Skeletal muscle tissue (tissue), 4 donors: ENCODE results near the gene PDE2A. TPM values are rescaled to one million over a fixed set of nuclear protein-coding genes. Genes with fewer than 3 reads are reported as not detected.

Experiments
- H3K27ac ChIP-seq: one replicate; pipeline ENCODE4 v1.7.0; 2013; ENCODE audit warnings: mild to moderate bottlenecking, low read depth, low read length, inconsistent platforms
- H3K27me3 ChIP-seq, 3 donors: one replicate each; pipeline ENCODE4 v1.7.0; 2013; ENCODE audit warnings: low read length in 3 of 3; ENCODE audit not compliant: control insufficient read depth in 3 of 3, insufficient read depth in 3 of 3
- H3K36me3 ChIP-seq, 3 donors: one replicate each; pipeline ENCODE4 v1.7.0; 2013; ENCODE audit warnings: low read length in 3 of 3; ENCODE audit not compliant: control insufficient read depth in 3 of 3, insufficient read depth in 3 of 3
- H3K4me1 ChIP-seq, 3 donors: one replicate each; pipeline ENCODE4 v1.7.0; 2013; ENCODE audit warnings: low read length in 3 of 3, mild to moderate bottlenecking in 3 of 3; ENCODE audit not compliant: control insufficient read depth in 3 of 3, insufficient read depth in 3 of 3
- H3K4me3 ChIP-seq, 3 donors: one replicate each; pipeline ENCODE4 v1.7.0; 2013; ENCODE audit warnings: low read length in 3 of 3
- H3K9ac ChIP-seq, 3 donors: one replicate each; pipeline ENCODE4 v1.7.0; 2013; ENCODE audit warnings: low read length in 3 of 3, mild to moderate bottlenecking in 3 of 3, moderate library complexity in 2 of 3, low read depth in 1 of 3
- H3K9me3 ChIP-seq, 3 donors: one replicate each; pipeline ENCODE4 v1.7.0; 2013; ENCODE audit warnings: low read length in 3 of 3; ENCODE audit not compliant: control insufficient read depth in 3 of 3
- total RNA-seq: library from RNA; depleted of rRNA; stranded (reverse); fragments of >200 nt; gene quantifications from one replicate; pipeline ENCODE4 v1.2.3, GENCODE V29; 2014
- donor health status: Osteomylitis.

The PDE2A gene
- total RNA-seq, 1 donor from 2014 or later, result 12.0 TPM

DNA sequence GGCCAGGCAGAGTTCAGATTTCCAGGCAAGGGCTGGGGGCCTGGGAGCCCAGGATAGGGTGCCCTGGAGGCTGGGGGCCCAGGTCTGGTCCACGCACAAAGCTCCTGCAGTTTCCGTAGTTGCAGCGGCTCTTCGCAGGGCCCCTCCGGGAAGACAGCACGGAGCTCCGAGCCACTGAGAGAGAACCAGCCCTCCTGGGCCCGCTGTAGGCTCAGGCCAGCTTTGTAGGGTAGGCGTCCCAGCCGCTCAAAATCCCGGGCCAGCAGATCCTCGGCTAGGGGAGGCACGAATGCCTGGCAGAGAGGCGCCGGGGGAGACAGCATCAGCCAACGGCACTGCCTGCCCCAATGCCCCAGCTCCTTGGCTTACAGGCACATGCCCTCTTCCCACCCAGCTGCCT is 23.6 kb upstream of the PDE2A start:
- H3K27me3 ChIP-seq, result no peaks in the 10 kb centered on the region
- H3K9ac ChIP-seq, result no peak overlapping the region
- H3K27ac ChIP-seq, result no peak overlapping the region
- H3K36me3 ChIP-seq, result peaks cover 80 to 90% (median 89%) of the 10 kb centered on the region in 3 donors
- H3K9me3 ChIP-seq, result no peaks in the 10 kb centered on the region
- peaks cover 4 to 10% (median 9%) of the 10 kb centered on the region in 3 donors for H3K4me1 ChIP-seq
- no peak overlapping the region for H3K4me3 ChIP-seq

- Histone ChIP-seq H3K36me3 (peaks cover 81 to 93% (median 91%) of the 10 kb centered on the region in 3 donors), H3K4me1 (peaks cover 0 to 9% (median 3%) of the 10 kb centered on the region in 3 donors), H3K27ac (no peak overlapping the region), H3K27me3 (no peaks in the 10 kb centered on the region), H3K9ac (no peak overlapping the region), H3K4me3 (no peak overlapping the region), H3K9me3 (no peaks in the 10 kb centered on the region)
Measured at GRCh38 chr11:72696866-72697700, 22.9 kb upstream of the PDE2A start.

DNA sequence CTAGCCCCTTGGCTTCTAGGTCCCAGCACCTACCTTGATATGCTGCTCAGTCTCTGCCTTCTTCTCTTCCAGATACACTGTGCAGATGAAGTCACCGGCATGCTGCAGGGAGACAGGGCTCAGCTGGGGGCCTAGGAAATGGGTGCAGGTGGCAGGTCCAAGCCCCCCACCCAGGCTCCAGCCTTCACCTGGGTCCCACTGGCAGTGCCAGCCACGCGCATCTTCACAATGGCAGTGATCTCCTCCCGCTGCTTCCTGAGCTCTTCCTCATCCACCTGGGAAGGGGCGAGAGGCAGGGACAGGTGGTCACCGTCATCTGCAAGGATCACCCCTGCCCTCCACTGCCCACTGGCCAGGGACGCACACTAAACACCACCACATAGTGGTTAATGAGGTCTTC is 21.1 kb upstream of the PDE2A start:
- H3K4me1 ChIP-seq, result peaks cover 0 to 8% (median 0%) of the 10 kb centered on the region in 3 donors
- H3K27ac ChIP-seq, result no peak overlapping the region
- no peaks in the 10 kb centered on the region for H3K9me3 ChIP-seq
- no peaks in the 10 kb centered on the region for H3K27me3 ChIP-seq
- H3K4me3 ChIP-seq, result no peak overlapping the region
- H3K36me3 ChIP-seq, result peaks cover 81 to 89% (median 87%) of the 10 kb centered on the region in 3 donors
- H3K9ac ChIP-seq, result no peak overlapping the region

- Histone ChIP-seq H3K4me3 (no peak overlapping the region), H3K27me3 (no peaks in the 10 kb centered on the region), H3K27ac (no peak overlapping the region), H3K9me3 (no peaks in the 10 kb centered on the region), H3K9ac (no peak overlapping the region), H3K4me1 (peaks cover 0 to 2% (median 0%) of the 10 kb centered on the region in 3 donors), H3K36me3 (peaks cover 83 to 89% (median 87%) of the 10 kb centered on the region in 3 donors)
Measured at GRCh38 chr11:72693271-72693968, 19.2 kb upstream of the PDE2A start.

DNA sequence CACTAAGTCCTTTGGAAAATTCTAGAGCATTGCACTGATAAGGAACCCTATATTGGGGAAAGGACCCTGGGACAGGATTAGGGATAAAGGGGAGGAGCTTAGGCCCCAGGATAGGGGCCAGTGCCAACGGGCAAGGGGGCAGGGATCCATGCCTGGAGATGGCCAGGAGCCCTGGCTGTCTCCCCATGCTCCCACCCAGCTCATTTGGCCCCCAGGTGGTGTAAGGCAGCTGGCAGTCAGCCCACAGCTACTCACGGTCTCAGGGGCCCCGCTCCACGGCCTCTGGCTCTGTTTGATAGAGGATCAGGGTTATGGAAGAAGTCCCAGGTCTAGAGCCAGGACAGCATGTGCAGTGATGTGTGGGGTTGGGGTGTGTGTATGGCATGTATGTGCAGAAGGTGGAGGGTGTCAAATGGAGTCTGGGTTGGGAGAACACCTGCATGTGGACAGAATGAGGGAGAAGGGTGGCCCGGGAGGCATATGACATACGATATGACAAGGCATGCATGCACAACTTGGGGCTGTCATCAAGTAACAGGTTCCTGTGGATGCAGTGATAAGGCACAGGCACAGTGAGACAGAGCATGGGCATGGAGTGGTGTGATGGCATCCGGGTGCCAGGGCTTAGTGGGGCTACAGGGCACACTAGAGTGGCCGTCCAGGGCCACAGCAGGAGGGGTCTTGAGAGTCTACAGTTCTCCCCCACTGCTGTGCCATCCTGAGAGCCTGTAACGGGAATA is 18.4 kb upstream of the PDE2A start:
- peaks cover 0 to 2% (median 0%) of the 10 kb centered on the region in 3 donors for H3K4me1 ChIP-seq
- no peaks in the 10 kb centered on the region for H3K9me3 ChIP-seq
- H3K36me3 ChIP-seq, result peaks cover 81 to 87% (median 86%) of the 10 kb centered on the region in 3 donors
- H3K4me3 ChIP-seq, result no peak overlapping the region
- no peak overlapping the region for H3K9ac ChIP-seq
- H3K27ac ChIP-seq, result no peak overlapping the region
- no peaks in the 10 kb centered on the region for H3K27me3 ChIP-seq

DNA sequence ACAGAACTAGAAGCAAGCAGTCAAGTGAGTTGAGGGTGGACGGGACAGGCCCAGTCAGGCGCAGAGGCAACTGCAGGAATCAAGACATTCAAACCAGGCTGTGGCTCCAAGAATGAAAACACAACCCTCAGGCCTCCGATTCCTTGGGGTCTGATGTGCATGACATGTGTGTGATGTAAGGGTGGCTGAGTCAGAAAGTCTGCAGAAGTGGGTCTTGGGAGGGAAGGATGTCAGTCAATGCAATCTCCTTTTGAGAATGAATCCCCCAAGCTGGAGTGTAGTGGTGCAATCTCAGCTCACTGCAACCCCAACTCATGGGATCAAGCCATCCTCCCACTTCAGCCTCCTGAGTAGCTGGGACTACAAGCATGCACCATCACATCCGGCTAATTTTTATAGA is 15.9 kb upstream of the PDE2A start:
- Histone ChIP-seq H3K36me3 (peaks cover 68 to 76% (median 74%) of the 10 kb centered on the region in 3 donors), H3K9ac (no peak overlapping the region), H3K27me3 (no peaks in the 10 kb centered on the region), H3K27ac (no peak overlapping the region), H3K4me3 (no peak overlapping the region), H3K4me1 (peaks cover 0 to 9% (median 4%) of the 10 kb centered on the region in 3 donors), H3K9me3 (no peaks in the 10 kb centered on the region)

DNA sequence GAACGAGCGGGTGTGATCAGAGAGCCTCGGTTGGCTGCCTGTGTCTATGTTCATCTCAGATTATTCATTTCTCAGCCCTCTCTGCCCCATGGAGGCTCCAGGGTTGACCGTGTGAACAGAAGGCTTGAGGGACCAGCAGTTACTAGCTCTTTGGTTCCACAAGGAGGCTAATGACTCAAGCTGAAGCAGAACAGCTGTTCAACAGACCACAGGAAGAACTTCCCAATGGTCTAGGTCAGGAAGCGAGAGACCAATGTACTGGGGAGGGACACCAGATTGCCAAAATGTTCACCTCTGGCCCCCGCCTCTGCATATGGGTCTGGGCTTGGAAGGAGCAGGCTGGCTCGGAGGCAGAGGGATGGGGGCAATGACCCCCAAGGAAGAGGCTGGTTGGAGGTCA is 14.7 kb upstream of the PDE2A start:
- Histone ChIP-seq H3K27ac (no peak overlapping the region), H3K36me3 (peaks cover 61 to 69% (median 64%) of the 10 kb centered on the region in 3 donors), H3K4me1 (peaks cover 7 to 17% (median 16%) of the 10 kb centered on the region in 3 donors), H3K27me3 (no peaks in the 10 kb centered on the region), H3K4me3 (no peak overlapping the region), H3K9me3 (no peaks in the 10 kb centered on the region), H3K9ac (no peak overlapping the region)

- Histone ChIP-seq H3K27ac (no peak overlapping the region), H3K4me1 (peaks cover 9 to 21% (median 17%) of the 10 kb centered on the region in 3 donors)
Measured at GRCh38 chr11:72688486-72688885, 14.3 kb upstream of the PDE2A start.

GRCh38 chr11:72687326-72687725 is 13.1 kb upstream of the PDE2A start:
- peaks cover 50 to 59% (median 50%) of the 10 kb centered on the region in 3 donors for H3K36me3 ChIP-seq
- H3K9me3 ChIP-seq, result no peaks in the 10 kb centered on the region
- H3K4me3 ChIP-seq, result no peak overlapping the region
- H3K27me3 ChIP-seq, result no peaks in the 10 kb centered on the region
- peaks cover 9 to 21% (median 17%) of the 10 kb centered on the region in 3 donors for H3K4me1 ChIP-seq
- no peak overlapping the region for H3K9ac ChIP-seq
- no peak overlapping the region for H3K27ac ChIP-seq

More at GRCh38 chr11:72688486-72688885, 14.3 kb upstream of the PDE2A start:
- H3K9ac ChIP-seq, result no peak overlapping the region
- H3K9me3 ChIP-seq, result no peaks in the 10 kb centered on the region
- H3K27me3 ChIP-seq, result no peaks in the 10 kb centered on the region
- peaks cover 59 to 67% (median 60%) of the 10 kb centered on the region in 3 donors for H3K36me3 ChIP-seq
- H3K4me3 ChIP-seq, result no peak overlapping the region
